Left ventricle myocardium inferior (tissue), 1 donor: ENCODE data around the gene STIMATE. TPM values are rescaled to one million over a fixed set of nuclear protein-coding genes. Genes with fewer than 3 reads are reported as not detected.

Experiments used
- DNase-seq: peaks from one replicate; pipeline ENCODE4 v3.0.0-alpha.2; 2020
- H3K27ac ChIP-seq: fragments of 200-600 bp; replicated peaks from 2 replicates; pipeline ENCODE4 v1.8.0; 2021
- H3K27me3 ChIP-seq: fragments of 200-600 bp; 2 replicates; pipeline ENCODE4 v1.8.0; 2021; ENCODE audit warnings: low read depth
- H3K36me3 ChIP-seq: fragments of 200-600 bp; 2 replicates; pipeline ENCODE4 v1.8.0; 2021
- H3K4me1 ChIP-seq: fragments of 200-600 bp; 2 replicates; pipeline ENCODE4 v1.8.0; 2021
- H3K4me3 ChIP-seq: fragments of 200-600 bp; 2 replicates; pipeline ENCODE4 v1.8.0; 2021; ENCODE audit warnings: mild to moderate bottlenecking, moderate library complexity
- H3K9me3 ChIP-seq: fragments of 200-600 bp; replicated peaks from 2 replicates; pipeline ENCODE4 v1.8.0; 2021
- intact Hi-C: fragments of 100-400 bp; cut with micrococcal nuclease; formaldehyde crosslinking; loops from one replicate; pipeline ENCODE4 v1.11.0; 2022
- total RNA-seq: library from RNA; stranded (reverse); fragmentation: NEBNext Ultra II Directional; extraction: Animal tissue kit (Norgen Biotek cat#: 25700); gene quantifications from one replicate; pipeline ENCODE4 v1.2.1, GENCODE V29; 2021
- TF ChIP-seq, protein P1 (sequence below): fragments of 200-600 bp; IDR thresholded peaks from 2 replicates; pipeline ENCODE4 v1.8.0; 2021; ENCODE audit warnings: antibody characterized with exemption, mild to moderate bottlenecking, borderline replicate concordance
- donor health status: DM: no; HTN: yes; CAD: no; lungs with severe emphysema.

The STIMATE gene
- total RNA-seq, 1 donor from 2014 or later, result 6.3 TPM

DNA sequence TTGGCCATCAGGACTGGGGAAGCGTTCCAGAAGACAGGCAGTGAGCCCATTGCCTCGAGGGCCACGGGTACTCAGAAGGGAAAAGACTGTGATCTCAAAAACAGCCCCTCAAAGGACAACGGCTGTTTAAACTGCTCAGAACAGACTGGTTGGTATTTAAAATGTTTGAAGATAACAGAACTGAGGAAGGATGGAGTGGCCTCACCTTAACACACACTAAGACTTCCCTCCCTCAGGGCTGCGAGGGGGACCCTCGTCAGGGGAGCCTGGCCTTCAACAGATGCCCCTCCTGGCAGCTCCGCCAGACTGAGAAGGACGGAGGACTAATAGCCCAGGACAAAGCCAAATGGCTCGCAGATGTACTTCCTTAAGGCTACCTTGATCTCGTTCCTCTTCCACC, 2.6 kb downstream of the STIMATE start:
- Histone ChIP-seq H3K4me1 (peaks cover 71% of the 10 kb centered on the region), H3K36me3 (no peaks in the 10 kb centered on the region), H3K9me3 (no peaks in the 10 kb centered on the region), H3K27me3 (no peaks in the 10 kb centered on the region), H3K27ac (no peak overlapping the region), H3K4me3 (no peak overlapping the region)
- TF ChIP-seq, protein P1, sequence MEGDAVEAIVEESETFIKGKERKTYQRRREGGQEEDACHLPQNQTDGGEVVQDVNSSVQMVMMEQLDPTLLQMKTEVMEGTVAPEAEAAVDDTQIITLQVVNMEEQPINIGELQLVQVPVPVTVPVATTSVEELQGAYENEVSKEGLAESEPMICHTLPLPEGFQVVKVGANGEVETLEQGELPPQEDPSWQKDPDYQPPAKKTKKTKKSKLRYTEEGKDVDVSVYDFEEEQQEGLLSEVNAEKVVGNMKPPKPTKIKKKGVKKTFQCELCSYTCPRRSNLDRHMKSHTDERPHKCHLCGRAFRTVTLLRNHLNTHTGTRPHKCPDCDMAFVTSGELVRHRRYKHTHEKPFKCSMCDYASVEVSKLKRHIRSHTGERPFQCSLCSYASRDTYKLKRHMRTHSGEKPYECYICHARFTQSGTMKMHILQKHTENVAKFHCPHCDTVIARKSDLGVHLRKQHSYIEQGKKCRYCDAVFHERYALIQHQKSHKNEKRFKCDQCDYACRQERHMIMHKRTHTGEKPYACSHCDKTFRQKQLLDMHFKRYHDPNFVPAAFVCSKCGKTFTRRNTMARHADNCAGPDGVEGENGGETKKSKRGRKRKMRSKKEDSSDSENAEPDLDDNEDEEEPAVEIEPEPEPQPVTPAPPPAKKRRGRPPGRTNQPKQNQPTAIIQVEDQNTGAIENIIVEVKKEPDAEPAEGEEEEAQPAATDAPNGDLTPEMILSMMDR, result no peak
- intact Hi-C loops, result no loop called here
- DNase-seq, result no peak

DNA sequence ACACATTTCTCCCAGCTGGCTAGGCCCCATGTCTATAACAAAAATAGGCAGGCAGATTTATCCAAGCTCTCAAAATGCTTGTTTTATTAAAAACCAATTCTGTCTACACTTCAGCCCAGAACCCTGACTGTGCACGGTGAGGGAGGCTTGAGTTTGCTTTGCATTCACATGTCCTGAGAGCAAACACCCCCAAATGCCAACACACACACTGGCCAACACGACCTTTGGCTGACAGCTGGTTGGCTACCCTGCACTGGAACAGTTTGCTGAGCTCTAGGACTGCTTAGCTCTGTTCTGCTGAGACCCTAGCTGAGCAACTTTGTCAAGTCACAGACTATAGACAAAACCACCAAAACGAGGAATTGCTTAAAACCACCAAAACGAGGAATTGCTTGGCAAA, 3.6 kb downstream of the STIMATE start:
- DNase-seq, result no peak
- TF ChIP-seq, protein P1, result no peak
- Histone ChIP-seq H3K27me3 (no peaks in the 10 kb centered on the region), H3K36me3 (no peaks in the 10 kb centered on the region), H3K9me3 (no peaks in the 10 kb centered on the region), H3K4me1 (peaks cover 71% of the 10 kb centered on the region), H3K27ac (peak overlapping the region; percentile 19), H3K4me3 (no peak overlapping the region)
- intact Hi-C loops, result no loop called here

DNA sequence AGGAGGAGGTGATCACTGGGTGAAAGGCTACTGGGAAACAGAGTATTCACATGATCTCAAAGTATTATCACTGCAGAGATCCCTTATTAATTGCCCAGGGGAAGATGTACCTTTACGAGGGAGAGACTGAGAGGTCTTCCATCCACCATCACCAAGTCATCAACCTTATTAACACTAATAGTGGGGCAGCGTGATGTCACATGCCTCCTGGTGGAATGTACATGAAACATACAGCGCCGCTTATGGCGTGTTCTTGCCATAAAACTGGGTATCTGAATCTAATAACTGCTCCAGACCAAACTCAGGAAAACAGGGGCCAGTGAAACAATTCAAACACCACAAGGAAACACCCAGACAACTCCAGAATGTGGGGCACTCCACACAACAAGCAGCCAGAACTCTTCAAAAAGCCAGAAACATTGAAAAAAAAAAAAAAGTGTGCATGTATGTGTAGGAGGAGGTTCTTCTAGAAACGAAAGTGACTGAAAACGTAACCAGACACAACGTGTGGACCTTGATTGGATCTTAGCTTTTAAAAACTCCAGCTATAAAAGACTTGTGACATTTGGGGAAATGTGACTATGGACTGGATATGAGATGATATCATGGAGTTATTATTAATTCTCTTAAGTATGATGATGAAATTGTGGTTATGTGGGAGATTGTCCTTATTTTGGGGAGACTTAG, 4.6 kb downstream of the STIMATE start:
- H3K9me3 ChIP-seq, result no peaks in the 10 kb centered on the region
- H3K27me3 ChIP-seq, result no peaks in the 10 kb centered on the region
- no peaks in the 10 kb centered on the region for H3K36me3 ChIP-seq
- no peak overlapping the region for H3K4me3 ChIP-seq
- H3K4me1 ChIP-seq, result peaks cover 67% of the 10 kb centered on the region
- no peak overlapping the region for H3K27ac ChIP-seq
- TF ChIP-seq, protein P1, result no peak
- no peak for DNase-seq
- intact Hi-C loops, result no loop called here

DNA sequence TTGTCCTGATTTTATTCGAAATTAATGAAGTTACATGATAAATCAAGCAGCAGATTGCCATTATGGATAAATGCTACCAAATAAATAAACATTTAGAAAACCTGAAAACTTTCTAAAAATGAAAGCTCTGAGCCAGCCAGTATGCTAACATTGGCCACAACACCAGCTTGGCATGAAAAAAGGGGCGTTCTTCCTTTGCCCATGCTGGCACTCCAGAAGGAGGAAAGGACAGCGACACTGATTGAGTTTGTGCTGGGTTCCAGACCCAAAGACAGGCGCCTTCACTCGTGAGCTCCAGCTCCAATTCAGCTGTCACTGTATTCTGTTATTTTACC, 5.1 kb downstream of the STIMATE start:
- Histone ChIP-seq H3K9me3 (no peaks in the 10 kb centered on the region), H3K4me3 (no peak overlapping the region), H3K27ac (no peak overlapping the region), H3K4me1 (peaks cover 64% of the 10 kb centered on the region), H3K36me3 (no peaks in the 10 kb centered on the region), H3K27me3 (no peaks in the 10 kb centered on the region)
- intact Hi-C loops, result no loop called here
- no peak for DNase-seq
- TF ChIP-seq, protein P1, result no peak

DNA sequence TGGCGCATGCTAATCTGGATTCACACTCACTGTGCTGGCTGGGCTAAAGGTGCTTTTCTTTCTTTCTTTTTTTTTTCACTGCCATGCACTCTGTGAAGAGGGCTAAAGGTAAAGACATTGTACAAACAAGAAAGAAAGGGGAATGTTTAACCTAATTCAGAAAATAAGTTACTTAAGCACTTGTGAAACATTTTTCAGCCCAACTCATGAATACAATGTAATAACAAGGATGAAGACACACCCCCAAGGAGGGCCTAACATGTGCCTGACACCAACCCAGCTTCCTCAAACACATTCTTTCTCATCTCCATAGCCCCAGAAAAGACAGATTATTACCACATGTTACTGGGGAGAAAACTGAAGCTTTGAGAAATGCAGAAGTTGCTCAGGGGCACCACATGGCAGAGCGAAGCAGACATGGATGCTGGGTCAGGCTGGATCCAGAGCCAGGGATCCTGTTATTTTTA, 5.7 kb downstream of the STIMATE start:
- Histone ChIP-seq H3K36me3 (no peaks in the 10 kb centered on the region), H3K9me3 (no peaks in the 10 kb centered on the region), H3K27ac (no peak overlapping the region), H3K27me3 (no peaks in the 10 kb centered on the region), H3K4me1 (peaks cover 58% of the 10 kb centered on the region), H3K4me3 (no peak overlapping the region)
- DNase-seq, result no peak
- TF ChIP-seq, protein P1, result no peak
- intact Hi-C loops, result no loop called here
